NCI-H1092 treated with DMSO at 0.1 percent for 48 hours (cell line): ENCODE data around the gene METTL24.
"Not testable (repeated sequence)": the region's sequence is repeated elsewhere in the genome, so short reads cannot be mapped to it uniquely, and the experiment has no call there.

Source experiments
- DNase-seq: peaks from one replicate; lab custom pipeline; 2025; lab: John Stamatoyannopoulos, UW

The METTL24 gene

DNA sequence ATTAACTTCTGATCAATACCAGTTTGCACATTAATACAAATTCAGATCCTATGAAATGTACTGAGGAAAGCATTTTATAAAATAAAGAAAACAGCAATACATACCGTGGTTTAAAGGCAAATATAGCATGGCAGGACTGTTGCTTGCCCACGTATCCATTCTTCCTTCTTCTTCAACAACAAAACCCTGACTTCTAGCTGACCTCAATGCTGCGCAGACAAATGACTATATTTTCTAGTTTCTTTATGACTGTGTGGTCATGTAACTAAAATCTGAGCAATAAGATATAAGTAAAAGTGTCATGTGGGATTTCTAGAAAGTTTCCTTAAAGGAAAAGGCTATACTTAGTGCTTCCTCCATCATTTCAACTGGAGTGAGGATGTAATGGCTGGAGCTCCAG, 92.9 kb downstream of the METTL24 start:
- DNase-seq, result no peak

GRCh38 chr6:110256366-110256765, 101.8 kb downstream of the METTL24 start:
- no peak for DNase-seq

- DNase-seq, result no peak
These were observed 102.9 kb downstream of the METTL24 start for GRCh38 chr6:110255211-110255750.

- no peak for DNase-seq
These were observed 107.3 kb downstream of the METTL24 start for GRCh38 chr6:110250838-110251237.

DNA sequence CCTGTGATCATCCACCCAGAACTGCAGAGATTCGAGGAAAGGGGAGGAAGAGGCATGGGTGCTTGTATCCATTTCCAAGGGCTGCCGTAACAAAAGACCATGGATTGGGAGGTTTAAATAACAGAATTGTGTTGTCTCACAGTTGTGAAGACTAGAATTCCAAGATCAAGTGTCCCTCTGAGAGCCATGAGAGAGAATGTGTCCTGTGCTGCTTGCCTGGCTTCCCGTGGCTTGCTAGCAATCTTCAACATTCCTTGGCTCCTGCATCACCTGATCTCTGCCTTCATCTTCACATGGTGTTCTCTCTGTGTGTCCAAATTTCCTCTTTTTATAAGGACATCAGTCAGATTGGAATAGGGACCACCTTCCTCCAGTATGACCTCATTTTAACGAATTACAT, 108.1 kb downstream of the METTL24 start:
- DNase-seq, result no peak

GRCh38 chr6:110246900-110247546, 111.1 kb downstream of the METTL24 start:
- no peak for DNase-seq

GRCh38 chr6:110246378-110246777, 111.8 kb downstream of the METTL24 start:
- no peak for DNase-seq

GRCh38 chr6:110244621-110245020, 113.5 kb downstream of the METTL24 start:
- not testable (repeated sequence) for DNase-seq

DNA sequence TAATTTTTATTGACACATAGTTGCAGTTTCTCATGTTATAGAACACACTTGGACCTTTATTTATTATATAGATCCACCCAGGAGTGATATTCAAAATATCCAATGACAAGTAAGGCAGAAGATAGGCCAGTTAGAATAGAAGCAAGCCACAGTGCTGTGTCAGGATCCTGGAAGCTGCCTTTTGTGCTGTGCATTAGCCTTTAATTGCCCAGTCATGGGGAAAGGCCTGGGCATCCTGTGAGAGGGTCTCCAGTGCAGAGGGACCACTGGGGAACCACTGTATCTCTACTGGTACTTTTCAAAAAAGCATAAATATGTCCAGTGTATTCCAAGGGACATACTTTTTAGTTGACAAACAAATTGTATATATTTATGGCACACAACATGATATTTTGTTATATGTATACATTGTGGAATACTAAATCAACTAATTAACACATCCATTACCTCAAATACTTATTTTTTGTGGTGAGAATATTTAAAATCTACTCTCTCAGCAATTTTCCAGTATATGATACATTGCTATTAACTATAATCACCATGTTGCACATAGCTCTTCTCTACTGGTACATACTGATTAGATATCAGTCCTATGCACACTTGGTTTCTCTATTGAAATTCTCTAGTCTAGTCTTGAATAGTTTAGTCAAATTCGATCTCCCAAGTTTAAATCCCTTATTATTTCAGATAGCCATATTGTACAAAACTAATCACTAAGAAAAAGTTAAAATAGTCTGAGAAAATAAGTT, 118.4 kb downstream of the METTL24 start:
- DNase-seq, result no peak

DNA sequence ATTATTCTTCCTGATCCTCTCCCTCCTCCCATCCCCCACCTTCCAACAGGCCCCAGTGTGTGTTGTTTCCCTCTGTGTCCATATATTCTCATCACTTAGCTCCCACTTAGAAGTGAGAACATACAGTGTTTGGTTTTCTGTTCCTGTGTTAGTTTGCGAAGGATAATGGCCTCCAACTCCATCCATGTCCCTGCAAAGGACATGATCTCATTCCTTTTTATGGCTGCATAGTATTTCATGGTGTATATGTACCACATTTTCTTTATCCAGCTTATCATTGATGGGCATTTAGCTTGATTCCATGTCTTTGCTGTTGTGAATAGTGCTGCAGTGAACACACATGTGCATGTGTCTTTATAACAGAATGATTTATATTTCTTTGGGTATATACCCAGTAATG, 122.1 kb downstream of the METTL24 start:
- DNase-seq, result not testable (repeated sequence)

DNA sequence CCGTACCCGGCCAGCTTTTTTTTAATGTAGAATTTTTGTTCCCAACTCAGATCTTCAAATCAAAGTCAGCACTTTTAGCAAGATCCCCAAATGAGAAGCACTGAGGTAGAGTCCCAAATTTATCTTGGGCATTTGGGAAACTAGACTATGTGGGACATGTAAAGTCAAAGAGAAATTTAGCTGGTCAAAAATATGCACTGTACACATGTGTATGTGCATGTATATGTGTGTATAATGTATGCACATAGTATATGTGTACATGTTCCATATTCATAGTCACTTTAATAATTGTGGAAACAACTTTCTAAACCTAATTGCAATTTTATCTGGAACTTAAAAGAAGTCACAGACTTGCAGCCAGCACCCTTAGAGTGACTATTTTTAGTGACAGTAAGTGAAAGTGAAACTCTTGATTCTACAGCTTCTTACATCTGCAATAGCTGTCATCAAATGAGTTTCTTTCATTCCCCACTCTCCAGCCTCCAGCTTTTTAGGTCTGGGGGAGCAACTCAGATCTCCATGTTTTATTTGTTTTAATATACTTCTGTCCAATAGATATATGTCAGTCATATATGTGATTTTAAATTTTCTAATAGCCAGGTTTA, 124.3 kb downstream of the METTL24 start:
- DNase-seq, result no peak

GRCh38 chr6:110232450-110232849, 125.7 kb downstream of the METTL24 start:
- DNase-seq, result no peak

- no peak for DNase-seq
These were observed 131.9 kb downstream of the METTL24 start for GRCh38 chr6:110226261-110226660.

DNA sequence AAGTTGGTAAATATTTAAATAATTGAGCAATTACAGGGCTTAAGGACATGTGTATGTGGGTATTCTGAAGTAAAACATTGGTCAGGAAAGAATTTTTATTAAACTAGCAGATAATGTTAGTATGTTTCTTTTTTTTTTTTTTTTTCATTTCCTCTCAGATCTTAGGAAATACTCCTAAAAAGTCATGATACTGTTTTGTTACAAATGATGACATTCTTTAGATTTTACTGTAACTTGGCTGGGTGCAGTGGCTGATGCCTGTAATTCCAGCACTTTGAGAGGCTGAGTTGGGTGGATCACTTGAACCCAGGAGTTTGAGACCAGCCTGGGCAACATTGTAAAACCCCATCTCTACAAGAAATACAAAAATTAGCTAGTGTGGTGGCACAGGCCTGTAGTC, 136.4 kb downstream of the METTL24 start:
- DNase-seq, result no peak

DNA sequence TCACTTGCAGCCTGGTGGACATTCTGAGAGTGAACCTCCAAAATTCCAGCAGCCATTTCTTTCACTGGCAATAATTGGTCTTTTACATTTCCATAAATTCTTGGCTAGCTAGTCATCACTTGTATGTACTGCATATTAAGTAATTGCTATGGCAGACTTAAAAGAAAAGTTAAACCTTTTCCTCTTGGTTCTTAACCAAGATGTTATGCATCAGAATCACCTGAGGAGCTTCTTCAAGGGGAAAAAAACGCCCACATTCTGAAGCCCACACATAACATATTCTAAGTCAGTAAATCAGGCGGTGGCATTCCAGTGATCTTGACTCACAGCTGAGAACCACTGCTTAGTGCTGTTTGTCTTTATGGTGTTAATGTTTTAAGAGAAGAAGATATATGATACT, 140.9 kb downstream of the METTL24 start:
- DNase-seq, result no peak

- DNase-seq, result no peak
These were observed 142.0 kb downstream of the METTL24 start for GRCh38 chr6:110216140-110216539.

DNA sequence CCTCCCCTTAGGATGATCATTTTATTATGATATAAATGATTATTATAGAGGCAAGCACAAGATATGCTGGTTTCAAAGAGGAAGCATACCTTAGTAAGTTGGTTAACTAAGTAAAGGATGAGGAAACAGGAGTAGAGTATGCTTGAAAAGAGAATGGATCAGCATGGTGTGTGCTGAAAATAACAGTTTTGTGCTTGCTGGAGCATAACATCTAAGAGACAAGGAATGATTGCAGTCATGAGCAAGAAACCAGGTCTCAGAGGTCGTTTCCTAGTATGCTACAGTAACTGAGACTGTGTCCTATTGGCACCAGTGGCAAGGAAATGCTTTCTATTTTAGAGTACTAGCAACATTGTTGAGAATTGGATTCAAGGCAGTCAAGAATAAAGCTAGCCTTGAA, 143.8 kb downstream of the METTL24 start:
- DNase-seq, result no peak

DNA sequence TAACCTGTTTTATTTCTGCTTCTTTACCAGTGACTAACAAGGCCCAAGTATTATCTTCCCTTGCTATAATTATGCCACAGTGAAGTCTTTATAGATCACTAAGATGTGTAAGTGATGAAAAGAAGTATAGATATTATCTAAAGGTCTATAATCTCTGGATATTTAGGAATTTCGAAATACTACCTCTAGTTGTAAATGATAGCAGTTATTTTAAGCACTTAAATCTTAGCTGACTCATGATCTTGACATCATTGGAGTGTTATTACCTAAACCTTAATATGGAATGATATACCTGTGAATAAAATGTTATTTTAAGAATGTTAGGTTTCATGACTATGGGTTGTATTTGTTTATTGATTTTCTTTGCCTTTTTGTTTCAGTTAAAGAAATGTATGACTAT, 146.4 kb downstream of the METTL24 start:
- no peak for DNase-seq

GRCh38 chr6:110207652-110208051, 150.5 kb downstream of the METTL24 start:
- no peak for DNase-seq

DNA sequence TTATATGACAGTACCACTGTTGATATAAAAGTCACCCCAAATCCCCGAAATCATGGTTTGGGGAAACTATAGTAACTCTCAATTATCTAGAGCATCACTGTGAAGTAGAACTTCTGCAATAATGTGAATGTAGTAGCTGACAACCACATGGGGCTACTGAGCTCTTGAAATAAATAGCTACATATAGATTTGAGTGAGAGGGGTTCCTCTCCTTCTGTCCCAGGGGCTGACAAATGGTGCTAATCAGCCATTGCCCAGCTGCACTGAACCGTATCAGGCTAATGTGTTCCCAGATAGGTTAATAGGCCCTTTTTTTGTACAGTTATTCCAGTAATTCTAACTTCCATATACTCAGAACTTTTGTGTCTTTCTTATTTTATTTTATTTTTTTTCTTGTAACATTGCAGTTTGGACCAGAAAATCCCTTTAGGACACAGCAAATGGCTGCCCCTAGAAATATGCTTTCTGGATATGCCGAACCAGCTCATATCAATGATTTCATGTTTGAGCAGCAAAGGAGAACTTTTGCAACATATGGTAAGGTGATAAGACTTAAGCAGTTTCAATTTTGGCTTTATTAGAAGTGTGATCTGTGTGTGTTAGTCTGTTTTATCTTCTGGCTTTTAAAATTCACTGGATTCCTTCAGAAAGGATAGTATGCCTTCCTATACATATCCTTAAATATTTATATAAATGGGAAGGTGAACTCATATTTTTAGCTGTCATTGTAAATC, 156.8 kb downstream of the METTL24 start:
- DNase-seq, result no peak

- DNase-seq, result no peak
These were observed 159.6 kb downstream of the METTL24 start for GRCh38 chr6:110198561-110198960.

- DNase-seq, result no peak
These were observed 161.3 kb downstream of the METTL24 start for GRCh38 chr6:110196874-110197273.
